GM18502 (cell line): Measurements from ENCODE around the gene PON1.
A peak's percentile ranks its signal among the peaks of the same experiment; 100 is the strongest.

ENCODE experiments used
- ATAC-seq: cut with Tn5 transposase; IDR thresholded peaks from one replicate; pipeline ENCODE4 v1.9.1; 2021; ENCODE audit warnings: mild to moderate bottlenecking; ENCODE audit not compliant: unreplicated experiment, poor library complexity

Gene PON1

DNA sequence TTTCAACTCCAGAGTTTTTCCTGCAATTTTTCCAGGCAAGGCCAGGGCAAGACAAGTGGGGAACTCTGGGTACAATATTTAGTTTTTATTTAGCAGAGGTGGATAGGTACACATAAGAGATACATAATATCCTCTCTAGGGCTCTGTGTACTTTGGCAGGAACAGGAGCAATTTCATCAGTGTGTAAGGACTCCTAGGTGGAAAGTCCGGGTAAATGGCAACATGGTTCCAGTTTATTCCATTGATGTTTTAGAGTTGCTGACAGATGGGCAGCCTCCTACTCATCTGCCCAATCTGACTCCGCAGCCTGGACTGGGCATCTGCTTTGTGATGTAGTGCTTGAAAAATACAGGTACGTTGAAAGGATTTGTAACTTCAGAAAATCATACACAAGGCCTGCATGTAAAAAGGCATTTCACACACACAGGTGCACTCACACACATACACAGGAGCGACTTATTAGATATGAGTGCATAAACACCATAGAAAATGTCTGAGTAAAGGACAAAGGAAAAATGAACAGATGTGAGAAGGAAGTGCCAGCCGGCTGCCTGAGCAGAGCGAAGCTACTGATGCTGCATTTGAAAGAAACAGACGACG, 5.7 kb downstream of the PON1 start:
- ATAC-seq: no peak

DNA sequence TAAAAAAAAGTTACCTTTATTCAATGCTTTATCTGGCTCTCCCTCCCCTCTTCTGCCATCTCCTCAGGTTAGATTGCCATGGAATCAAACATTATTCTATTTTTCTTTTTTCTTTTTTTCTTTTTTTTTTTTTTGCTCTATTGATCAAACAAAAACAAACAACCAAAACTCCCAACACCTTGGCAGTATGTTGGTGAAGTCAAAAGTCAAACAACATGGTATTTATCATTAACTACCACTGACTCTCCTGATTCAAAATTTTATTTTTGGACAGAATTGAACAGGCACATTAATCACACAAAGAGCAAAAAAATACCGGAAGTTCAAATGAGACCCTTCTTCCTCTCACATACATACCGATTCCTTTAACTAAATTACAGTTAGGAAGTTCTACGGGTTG, 6.4 kb downstream of the PON1 start:
- ATAC-seq: no peak

DNA sequence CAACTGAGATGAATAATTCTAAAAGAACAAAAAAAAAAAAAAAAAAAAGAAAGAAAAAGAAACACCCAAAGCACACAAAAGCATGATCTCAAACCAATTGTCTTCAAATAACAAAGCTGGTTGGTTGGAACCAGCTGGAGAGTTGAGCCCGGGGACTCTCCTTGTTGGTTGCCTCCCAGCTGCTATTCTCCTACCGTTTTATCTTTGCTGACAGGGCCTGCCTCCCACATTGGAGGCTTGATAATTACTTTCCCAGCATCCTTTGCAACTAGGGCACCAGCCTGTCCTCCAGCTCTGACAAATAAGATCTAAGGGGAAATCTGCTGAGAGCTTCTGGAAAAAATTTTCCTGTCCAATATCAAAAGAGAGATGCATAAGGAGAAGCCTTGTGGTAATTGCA, 6.8 kb downstream of the PON1 start:
- no peak for ATAC-seq

DNA sequence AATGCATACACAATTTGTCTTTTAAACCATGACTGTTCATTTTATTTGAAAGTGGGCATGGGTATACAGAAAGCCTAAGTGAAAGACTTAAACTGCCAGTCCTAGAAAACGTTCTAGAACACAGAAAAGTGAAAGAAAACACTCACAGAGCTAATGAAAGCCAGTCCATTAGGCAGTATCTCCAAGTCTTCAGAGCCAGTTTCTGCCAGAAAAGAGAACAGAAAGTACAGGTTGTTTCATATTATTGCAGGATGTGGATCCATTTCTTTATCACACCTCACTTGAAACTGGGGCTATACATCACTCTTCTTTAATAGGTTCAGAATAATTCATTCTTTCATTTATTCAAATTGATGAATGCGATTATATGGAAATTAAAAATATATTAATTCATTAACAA, 7.7 kb downstream of the PON1 start:
- ATAC-seq: peak; percentile 83

DNA sequence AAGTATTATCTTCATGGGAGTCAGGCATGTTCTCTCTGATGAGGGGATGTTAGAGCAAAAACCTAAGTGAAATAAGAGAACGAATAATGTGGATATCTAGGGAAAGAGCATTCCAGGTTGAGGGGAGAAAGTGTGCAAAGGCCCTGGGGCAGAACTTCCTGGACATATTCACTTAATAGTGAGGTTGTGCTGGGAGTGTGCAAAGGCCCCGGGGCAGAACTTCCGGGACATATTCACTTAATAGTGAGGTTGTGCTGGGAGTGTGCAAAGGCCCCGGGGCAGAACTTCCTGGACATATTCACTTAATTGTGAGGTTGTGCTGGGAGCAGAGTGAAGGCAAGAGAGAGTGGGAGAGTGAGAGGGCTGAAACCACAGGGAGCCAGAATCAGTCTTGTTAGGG, 11.8 kb downstream of the PON1 start:
- ATAC-seq: no peak

DNA sequence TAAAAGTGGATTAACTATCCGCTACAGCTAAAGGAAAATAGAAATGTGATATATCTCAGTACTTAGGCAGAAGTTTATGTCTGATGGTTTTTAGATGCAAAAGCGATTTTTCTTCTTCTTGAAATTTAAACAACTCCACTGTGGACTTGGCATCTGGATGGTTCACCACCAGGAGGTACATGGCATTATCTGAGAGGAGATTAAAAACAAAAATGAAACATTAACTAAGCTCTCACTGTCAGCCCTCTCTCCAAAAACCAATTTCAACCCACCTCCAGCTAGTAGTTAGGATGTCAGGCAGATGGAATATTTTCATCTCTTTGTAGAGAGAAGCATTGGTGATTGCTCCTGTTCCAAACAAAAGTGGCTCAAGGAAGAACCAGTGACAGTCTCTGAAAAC, 12.9 kb downstream of the PON1 start:
- ATAC-seq: no peak

DNA sequence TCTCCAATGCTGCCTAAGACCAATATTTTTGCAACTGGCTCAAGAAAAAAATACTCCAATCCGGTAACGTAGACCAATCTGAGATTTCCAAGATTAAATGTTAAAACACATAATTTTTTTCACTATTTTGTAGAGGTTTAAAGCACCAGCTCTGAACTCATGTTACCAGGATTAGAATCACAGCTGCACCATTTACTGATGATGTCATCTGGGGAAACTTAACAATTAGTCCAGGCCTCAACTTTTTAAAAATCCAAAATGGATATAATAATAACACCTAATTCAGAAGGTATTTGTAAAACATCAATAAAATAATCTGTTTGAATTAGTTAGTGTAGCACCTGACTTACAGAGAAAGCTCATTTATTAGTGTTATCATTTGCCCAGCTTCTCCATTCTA, 14.4 kb downstream of the PON1 start:
- ATAC-seq: no peak

DNA sequence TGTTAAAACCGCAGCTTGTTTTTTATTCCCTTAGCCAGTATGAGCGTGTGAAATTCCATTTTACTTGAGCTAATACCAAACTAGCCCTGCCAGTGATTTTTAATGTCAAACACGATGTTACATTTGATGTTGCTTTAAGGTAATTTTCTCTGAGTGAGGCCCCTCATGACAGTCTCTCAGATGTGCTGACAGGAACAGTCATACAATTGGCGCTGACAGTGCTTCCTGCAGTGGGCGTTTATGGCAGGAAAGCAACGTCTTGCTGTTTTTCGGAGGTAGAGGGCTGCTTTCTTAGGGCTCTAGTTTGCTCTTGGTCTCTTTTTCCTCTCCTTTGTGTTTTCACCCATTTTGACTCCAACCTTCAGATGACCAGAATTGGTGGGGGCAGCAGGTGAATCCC, 19.3 kb downstream of the PON1 start:
- no peak for ATAC-seq

DNA sequence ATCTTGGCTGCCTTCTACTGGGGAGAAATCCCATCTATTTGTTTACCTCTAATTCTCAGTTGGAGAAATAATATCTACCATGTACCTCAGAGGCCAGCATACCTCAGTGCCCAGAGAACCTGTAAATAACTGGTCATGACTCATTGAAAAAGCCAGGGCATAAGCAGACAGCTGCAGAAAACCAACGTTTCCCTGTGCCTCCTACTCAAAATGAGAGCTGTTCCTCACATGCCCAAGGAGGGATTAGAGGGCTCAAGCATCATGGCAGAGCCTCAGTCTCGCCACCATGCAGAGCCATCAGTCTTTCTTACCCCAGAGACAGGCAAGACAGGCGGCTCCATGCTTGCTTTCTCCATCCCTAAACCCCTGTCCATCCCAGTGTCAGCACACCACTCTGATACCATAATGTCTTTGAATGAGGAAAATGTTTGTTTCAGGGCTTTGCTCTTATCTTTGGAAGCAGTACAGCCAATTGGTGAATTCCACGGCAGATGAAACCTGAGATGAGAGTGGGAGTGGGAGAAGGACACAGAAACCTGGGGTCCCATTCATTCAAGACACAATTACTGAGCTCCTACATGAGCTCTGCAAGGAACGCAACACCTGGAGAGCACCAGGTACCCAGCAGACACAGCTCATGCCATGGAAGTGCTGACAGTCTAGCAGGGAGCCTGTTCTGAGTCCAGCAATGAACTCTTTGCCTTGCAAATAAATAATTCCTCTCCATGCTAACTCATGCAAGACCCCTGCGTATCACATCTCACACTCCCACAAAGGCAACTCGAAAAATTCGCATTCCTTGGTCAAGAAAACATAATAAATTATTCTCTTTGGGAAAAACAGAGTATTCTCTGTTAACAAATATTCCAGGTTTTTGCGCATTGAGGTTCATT, 21.1 kb downstream of the PON1 start:
- no peak for ATAC-seq

DNA sequence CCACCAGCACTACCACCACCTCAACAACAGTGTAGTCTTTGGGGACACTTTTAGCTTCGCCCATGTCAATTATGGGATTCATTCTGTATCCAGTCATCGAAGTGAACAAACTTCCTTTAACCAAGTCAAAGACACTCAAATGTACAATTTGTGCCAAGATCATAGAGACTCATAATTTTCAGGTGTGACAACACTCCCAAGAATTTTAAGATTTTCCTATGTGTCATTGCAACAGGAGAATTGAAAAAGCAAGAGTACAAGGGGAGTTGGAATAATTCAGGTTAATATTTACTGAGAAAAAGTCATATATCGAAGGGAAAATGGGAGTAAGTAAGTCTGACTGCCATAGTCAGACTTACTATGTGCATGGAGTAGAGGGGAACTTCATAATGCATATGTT, 26.2 kb downstream of the PON1 start:
- ATAC-seq: no peak

DNA sequence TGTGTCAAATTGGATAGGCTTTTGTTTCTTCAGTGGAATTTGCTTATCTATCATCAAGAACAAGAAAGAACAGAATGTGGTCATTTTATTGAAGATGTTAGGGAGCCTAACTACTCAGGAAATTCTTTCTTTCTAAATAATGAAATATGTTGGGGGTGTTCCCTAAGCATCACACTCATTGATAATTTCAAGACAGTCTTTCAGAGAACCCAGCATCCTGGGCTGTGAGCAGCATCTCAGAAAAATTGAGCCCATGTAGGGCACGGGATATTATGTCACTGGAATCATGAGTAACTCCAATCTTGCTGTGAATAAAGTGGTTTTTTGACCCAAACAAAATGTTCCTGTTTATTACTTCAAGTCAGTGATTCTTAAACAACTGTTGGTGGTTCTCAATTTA, 27.3 kb downstream of the PON1 start:
- no peak for ATAC-seq

DNA sequence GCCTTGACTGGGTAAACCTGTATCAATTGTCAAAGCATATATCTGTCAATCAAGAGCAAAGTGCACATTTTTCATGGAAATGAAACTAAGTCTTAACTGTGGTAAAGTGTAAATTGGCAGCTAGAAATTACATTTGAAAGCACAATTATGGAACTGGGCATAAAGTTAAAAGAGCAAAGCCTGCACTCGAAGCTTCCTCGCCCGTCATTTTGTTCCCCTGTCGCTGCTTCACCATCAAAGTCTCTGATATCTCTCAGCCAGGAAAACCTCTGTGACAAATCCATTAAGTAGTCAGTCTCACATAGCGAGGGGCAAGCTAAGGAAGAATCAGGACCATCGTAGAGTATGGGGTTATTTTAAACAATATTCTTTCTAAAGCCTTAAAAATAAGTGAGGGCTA, 27.9 kb downstream of the PON1 start:
- ATAC-seq: no peak

DNA sequence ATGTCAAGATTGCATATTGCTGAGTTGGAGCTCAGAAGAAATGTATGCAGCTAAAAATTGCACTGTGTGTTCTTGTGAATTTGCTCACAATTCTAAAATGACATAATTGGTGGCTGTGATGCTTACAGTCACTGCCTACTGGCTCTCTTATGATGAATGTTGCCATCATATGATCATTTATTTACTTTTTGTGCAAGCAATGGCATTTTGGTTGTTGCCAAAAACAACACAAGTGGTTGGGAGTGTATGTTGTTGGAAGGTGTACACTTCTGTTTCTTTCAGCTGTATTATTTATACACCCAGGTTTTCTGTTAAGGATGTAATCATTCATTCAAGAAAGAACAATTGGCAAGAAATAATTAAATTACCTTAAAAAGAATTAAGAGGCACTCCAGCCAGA, 28.9 kb downstream of the PON1 start:
- no peak for ATAC-seq

DNA sequence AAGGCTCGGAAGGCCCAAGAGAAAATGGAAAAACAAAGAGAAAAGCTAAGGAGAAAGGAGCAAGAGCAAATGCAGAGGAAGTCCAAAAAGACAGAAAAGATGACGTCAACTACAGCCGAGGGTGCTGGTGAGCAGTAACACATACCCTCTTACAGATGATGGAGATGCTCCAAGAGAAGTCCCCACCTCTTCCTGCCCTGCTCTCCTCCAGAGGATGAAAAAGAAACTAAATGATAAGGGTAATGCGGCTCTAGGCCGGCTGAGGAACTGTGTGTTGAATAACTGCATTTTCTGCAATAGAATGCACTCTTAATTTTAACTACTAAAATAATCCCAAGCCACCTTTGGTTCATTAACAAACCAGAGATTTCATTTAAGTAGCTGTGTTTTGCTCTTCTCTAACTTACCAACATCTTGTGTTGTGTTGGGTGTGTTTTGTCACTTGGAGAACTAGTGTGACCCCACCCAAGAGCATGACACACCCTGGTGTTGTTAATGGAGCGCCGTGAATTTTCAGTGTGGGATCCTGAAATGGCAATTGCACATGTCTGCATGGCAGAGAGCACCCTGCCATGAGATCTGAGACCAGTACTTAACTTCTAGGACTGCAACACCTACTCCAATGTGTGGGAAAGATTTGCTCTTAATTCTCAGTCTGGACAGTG, 34.0 kb downstream of the PON1 start:
- ATAC-seq: no peak

DNA sequence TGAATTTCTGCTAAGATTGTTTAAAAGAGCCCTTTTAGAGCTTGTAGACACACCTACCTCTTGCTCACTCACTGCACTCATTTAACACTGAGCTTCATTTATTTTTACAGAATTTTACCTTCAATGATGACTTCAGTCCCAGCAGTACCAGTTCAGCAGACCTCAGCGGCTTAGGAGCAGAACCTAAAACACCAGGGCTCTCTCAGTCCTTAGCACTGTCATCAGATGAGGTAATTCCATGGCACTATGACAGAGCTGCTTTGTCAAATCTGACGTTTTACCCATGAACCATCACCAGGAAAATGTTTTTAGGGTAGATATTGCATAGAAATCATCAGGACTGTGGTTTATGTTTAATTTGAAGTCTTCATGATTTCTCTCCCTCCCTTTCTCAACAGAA, 38.2 kb downstream of the PON1 start:
- no peak for ATAC-seq

DNA sequence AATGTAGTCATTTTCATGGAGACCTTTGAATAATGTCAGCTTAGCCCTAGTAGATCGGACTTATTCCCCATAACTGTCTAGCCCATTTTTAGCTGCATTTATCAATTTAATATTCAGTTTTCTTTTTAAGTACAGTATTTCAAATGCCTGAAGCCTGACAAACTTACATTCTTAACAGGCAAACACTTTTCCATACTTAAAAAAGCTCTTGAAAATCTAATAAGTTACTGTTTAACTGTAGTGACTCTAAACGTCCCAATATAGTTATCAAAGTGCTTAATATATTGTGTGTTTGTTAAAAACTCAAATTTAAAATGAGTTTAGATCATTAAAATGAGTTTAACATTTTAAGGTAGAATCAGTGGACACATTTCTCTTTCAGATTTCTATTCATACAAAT, 44.9 kb downstream of the PON1 start:
- no peak for ATAC-seq

DNA sequence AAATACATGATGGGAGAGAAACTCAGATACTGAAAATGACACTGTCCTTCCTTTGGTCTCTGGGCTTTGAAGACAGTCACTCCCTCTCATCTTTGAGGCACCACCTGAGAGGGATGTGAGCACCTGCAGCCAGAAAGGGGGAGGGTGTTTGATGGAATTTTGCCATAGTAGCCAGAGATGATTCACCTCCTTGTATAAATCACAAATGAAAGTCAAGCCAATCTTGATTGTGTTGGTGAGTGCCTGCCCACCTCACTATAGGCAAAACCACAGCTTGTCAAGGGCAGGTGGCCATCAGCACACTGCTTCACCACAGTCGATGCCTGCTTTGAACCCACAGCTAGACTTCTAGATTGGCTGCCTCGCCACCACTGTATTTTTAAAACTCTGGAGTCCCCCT, 48.2 kb downstream of the PON1 start:
- ATAC-seq: no peak

DNA sequence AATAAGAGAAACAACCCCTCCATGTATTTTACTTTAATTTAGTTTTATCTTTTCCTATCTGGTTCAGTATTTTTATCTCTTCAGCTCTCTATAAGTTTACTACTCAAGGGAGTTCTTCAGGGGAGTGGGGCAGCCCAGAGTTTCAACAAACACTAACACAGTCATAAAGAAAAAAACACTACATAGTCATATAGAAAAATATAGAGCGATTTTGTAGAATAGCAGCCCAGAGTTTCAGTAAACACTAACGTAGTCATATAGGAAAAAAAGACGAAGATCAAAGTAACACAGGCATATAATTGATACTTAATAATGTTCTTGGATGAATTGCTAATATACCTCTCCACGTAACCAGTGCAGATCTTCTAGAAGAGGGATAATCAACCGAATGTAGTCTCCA, 54.7 kb downstream of the PON1 start:
- ATAC-seq: no peak

DNA sequence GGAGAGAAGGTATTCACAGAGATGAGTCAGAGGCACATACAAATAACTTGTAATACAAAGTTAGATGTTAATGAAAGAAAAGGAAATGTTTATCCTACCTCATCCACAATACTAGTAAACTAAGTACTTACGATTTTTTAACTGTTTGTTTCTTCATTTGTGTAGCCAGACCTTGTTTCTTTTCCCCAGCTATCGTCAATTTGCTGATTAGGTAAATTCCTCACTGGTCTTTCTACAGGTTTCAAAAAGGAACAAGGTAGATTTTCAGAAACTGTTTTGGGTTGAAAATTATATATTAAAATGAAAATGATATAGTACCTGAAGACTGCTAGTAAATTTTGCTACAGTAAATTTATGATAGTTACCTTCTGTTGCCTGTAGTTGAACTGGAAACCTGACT, 56.6 kb downstream of the PON1 start:
- ATAC-seq: no peak

DNA sequence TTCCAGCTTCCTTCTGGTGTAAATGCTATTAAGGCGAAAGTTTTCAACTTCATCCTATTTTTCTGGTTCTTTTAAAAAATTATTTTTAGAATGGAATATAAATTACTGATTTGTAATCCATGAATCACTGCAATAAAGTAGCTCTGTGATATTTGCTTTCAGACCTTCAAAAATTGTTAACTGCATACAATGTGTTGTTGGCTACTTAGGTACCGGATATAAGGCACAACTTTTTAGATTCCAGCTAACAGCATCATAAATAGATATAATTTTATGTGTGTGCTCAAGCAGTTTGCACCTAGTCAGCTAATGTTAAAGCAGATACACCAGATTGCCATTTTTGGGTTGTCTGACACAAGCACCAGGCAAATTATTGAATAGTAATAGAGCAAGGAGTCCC, 58.7 kb downstream of the PON1 start:
- no peak for ATAC-seq

DNA sequence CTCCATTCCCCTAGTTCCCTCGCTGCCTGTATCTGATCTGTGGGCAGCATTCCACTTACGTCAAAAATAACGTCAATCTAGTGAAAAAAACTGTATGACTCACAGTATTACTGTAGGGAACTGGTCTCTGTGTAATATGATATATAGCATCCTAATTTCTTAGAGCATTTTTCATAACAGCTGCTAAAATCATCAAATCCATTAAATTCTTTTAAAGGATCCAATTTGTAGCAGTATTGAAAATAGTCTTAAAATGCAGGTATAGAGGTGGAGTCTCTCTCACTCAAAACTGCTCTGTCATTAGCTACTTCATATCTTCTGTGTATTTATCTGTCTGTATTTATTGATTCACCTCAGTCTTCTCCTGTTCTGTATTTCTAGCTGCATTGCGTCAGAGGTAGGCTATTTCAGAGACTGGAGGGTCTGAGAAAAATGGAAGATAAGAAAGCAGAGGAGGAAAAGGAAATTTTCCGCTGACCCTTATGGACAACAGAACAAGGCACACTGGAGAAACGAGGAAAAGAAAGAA, 59.9 kb downstream of the PON1 start:
- ATAC-seq: no peak
